Measurements from ENCODE around the gene BCL2.

GRCh38 chr18:63253014-63253413, 66.6 kb downstream of the BCL2 start:
- TF ChIP-seq CTCF (IDR thresholded peaks at IDR 0.05) (no peak), POLR2A (IDR thresholded peaks at IDR 0.05) (no peak)
